DOHH2 (cell line): Measurements from ENCODE around the gene CHCHD6.

Experiments
- H3F3A ChIP-seq: fragments of 200-600 bp; sonication (generic), shearing (Covaris generic); 2 replicates; pipeline ENCODE4 v1.6.0; 2016; ENCODE audit warnings: antibody characterized with exemption, mild to moderate bottlenecking; ENCODE audit not compliant: control insufficient read depth, insufficient read depth
- H3K27ac ChIP-seq: fragments of 200-600 bp; sonication (generic); 2 replicates; pipeline ENCODE4 v1.5.1; 2014; ENCODE audit warnings: low read depth, mild to moderate bottlenecking, low read length, moderate library complexity
- H3K27me3 ChIP-seq: fragments of 200-600 bp; sonication (generic); 2 replicates; pipeline ENCODE4 v1.6.1; 2014; ENCODE audit warnings: mild to moderate bottlenecking, low read length, mixed read lengths; ENCODE audit not compliant: control insufficient read depth
- H3K36me3 ChIP-seq: fragments of 200-600 bp; sonication (generic); 2 replicates; pipeline ENCODE4 v1.6.1; 2014; ENCODE audit warnings: mild to moderate bottlenecking, low read length, moderate library complexity, mixed read lengths; ENCODE audit not compliant: control insufficient read depth
- H3K4me1 ChIP-seq: fragments of 200-600 bp; sonication (generic); 2 replicates; pipeline ENCODE4 v1.6.1; 2014; ENCODE audit warnings: mild to moderate bottlenecking, low read length, mixed read lengths; ENCODE audit not compliant: control insufficient read depth
- H3K4me2 ChIP-seq: fragments of 200-600 bp; sonication (generic); 2 replicates; pipeline ENCODE4 v1.6.0; 2014; ENCODE audit warnings: mild to moderate bottlenecking, low read length, moderate library complexity
- H3K4me3 ChIP-seq: fragments of 200-600 bp; sonication (generic); 2 replicates; pipeline ENCODE4 v1.5.1; 2014; ENCODE audit warnings: mild to moderate bottlenecking, low read length, mixed read lengths
- H3K79me2 ChIP-seq: fragments of 200-600 bp; sonication (generic); 2 replicates; pipeline ENCODE4 v1.6.1; 2014; ENCODE audit warnings: mild to moderate bottlenecking, low read length, mixed read lengths; ENCODE audit not compliant: control insufficient read depth
- H3K9me2 ChIP-seq: fragments of 200-600 bp; sonication (generic); replicated peaks from 2 replicates; pipeline ENCODE4 v1.6.1; 2014; ENCODE audit warnings: mild to moderate bottlenecking, low read length, mixed read lengths; ENCODE audit not compliant: control insufficient read depth
- H3K9me3 ChIP-seq: fragments of 200-600 bp; sonication (generic); 2 replicates; pipeline ENCODE4 v1.6.1; 2014; ENCODE audit warnings: antibody characterized with exemption, low read length, mixed read lengths; ENCODE audit not compliant: control insufficient read depth, insufficient read depth
- H4K20me1 ChIP-seq: fragments of 200-600 bp; sonication (generic); 2 replicates; pipeline ENCODE4 v1.6.0; 2014; ENCODE audit warnings: low read depth, mild to moderate bottlenecking, antibody characterized with exemption, low read length, moderate library complexity; ENCODE audit not compliant: control insufficient read depth, insufficient read depth
- CTCF ChIP-seq: fragments of 200-600 bp; sonication (generic); IDR thresholded peaks from one replicate; pipeline ENCODE4 v1.5.1; 2014; ENCODE audit warnings: antibody characterized with exemption, mild to moderate bottlenecking, low read depth, low read length; ENCODE audit not compliant: poor library complexity, severe bottlenecking
- EZH2phosphoT487 ChIP-seq: fragments of 200-600 bp; sonication (generic); IDR thresholded peaks from 2 replicates; pipeline ENCODE4 v1.6.1; 2017; ENCODE audit warnings: borderline replicate concordance, mild to moderate bottlenecking, antibody characterized with exemption, low read length, moderate library complexity, mixed read lengths

Gene CHCHD6

GRCh38 chr3:126888186-126888760 lies 184.2 kb downstream of the CHCHD6 start:
- Histone ChIP-seq H3K79me2 (no peaks in the 10 kb centered on the region), H4K20me1 (no peaks in the 10 kb centered on the region), H3K4me1 (no peaks in the 10 kb centered on the region), H3F3A (no peaks in the 10 kb centered on the region), H3K27me3 (no peaks in the 10 kb centered on the region), H3K9me2 (no peaks in the 10 kb centered on the region), H3K4me3 (no peak overlapping the region), H3K9me3 (no peaks in the 10 kb centered on the region), H3K36me3 (no peaks in the 10 kb centered on the region), H3K4me2 (no peak overlapping the region), H3K27ac (no peak overlapping the region)
- TF ChIP-seq EZH2phosphoT487 (no peak), CTCF (no peak)

GRCh38 chr3:126889276-126890201 lies 185.5 kb downstream of the CHCHD6 start:
- no peak overlapping the region for H3K27ac ChIP-seq
- H3K36me3 ChIP-seq, result no peaks in the 10 kb centered on the region
- no peaks in the 10 kb centered on the region for H3K4me1 ChIP-seq
- no peaks in the 10 kb centered on the region for H3K79me2 ChIP-seq
- no peaks in the 10 kb centered on the region for H3K27me3 ChIP-seq
- H3K4me3 ChIP-seq, result no peak overlapping the region
- no peaks in the 10 kb centered on the region for H3K9me2 ChIP-seq
- H3K4me2 ChIP-seq, result no peak overlapping the region
- H3F3A ChIP-seq, result no peaks in the 10 kb centered on the region
- H3K9me3 ChIP-seq, result no peaks in the 10 kb centered on the region
- TF ChIP-seq CTCF (no peak), EZH2phosphoT487 (no peak)
- H4K20me1 ChIP-seq, result no peaks in the 10 kb centered on the region

GRCh38 chr3:126891141-126891540 lies 187.1 kb downstream of the CHCHD6 start:
- Histone ChIP-seq H3K36me3 (no peaks in the 10 kb centered on the region), H3K27ac (no peak overlapping the region), H4K20me1 (no peaks in the 10 kb centered on the region), H3F3A (no peaks in the 10 kb centered on the region), H3K9me2 (no peaks in the 10 kb centered on the region), H3K27me3 (no peaks in the 10 kb centered on the region), H3K79me2 (no peaks in the 10 kb centered on the region), H3K4me3 (no peak overlapping the region), H3K9me3 (no peaks in the 10 kb centered on the region), H3K4me2 (no peak overlapping the region), H3K4me1 (no peaks in the 10 kb centered on the region)
- TF ChIP-seq CTCF (no peak), EZH2phosphoT487 (no peak)
